ENCODE data around the gene DNAH10. TPM values are rescaled to one million over a fixed set of nuclear protein-coding genes. Genes with fewer than 3 reads are reported as not detected.
"Not testable (repeated sequence)": the region's sequence is repeated elsewhere in the genome, so short reads cannot be mapped to it uniquely, and the experiment has no call there.

DNAH10 gene
- total and polyA plus RNA-seq, 2 donors from 2014 or later: 0.24 to 0.28 TPM

DNA sequence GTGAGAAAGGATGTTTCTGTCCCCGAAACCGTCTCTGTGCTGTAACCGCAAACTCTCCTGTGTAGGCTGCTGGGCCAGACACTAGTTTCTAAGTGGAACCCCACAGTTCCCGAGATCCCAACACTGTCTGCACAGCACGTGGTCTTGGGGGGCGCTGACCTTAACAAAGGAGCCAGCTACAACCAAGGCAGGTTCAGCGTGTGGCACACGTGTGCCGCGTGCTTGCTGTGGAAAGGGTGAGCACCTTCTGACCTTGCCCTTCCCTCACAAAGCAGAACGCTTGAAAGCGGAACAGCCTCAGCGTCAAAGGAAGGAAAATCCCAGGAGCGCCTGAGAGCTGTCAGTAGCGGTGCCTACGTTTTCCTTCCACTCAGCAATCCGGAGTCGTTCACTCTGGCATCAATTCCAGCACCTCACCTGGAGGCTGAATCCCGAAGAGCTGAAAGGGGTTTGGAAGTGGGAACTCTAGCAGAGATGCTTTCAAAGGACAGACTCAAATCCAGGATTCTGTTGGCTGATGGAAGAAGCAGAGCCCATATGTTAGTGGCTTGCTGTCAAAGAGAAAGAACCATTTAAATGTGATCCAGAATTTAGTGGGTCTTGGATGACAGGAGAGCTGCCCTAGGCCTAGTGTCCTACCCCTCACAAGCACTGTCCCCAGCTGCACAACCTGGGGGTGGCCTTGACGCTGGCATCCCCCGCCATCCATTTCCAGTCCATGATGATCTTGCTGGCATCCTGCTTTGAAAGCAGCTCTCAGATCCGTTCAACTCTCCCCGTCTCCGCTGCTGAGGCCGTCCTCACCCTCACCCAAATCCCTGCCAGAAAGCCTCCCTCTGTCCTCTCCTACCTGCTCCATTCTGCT lies 183.4 kb downstream of the DNAH10 start:
- peaks cover 0 to 16% (median 13%) of the 10 kb centered on the region in 3 donors for H3K36me3 ChIP-seq (ENCODE audit: control insufficient read depth in 2 of 3, insufficient read depth in 3 of 3, low read length in 3 of 3)

DNA sequence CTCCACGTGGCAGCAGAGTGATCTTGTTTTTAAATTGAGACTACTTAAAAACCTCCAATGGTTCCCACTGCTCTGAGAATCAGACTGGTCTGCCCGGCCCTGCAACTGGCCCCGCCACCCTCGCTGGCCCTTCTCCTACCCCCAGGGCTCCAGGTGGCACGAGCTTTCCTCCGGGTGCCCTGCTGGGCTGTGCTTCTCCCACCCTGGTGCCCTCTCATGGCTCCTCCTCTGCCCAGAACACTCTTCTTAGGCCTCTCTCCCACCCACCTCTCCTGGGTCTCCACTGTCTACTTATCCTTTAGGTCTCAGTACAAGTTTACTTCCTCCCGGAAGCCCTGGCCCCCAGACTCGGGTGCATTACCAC lies 184.0 kb downstream of the DNAH10 start:
- no peaks in the 10 kb centered on the region for H3K9me3 ChIP-seq (ENCODE audit: control insufficient read depth in 2 of 3, insufficient read depth in 1 of 3, low read length in 3 of 3)
- peaks cover 0 to 16% (median 13%) of the 10 kb centered on the region in 3 donors for H3K36me3 ChIP-seq (ENCODE audit: control insufficient read depth in 2 of 3, insufficient read depth in 3 of 3, low read length in 3 of 3)
- no peak overlapping the region for H3K4me3 ChIP-seq (ENCODE audit: low read length in 3 of 3)
- no peak for DNase-seq
- intact Hi-C loops (cut with DNase I): no loop called here
- H3K27me3 ChIP-seq (ENCODE audit: control insufficient read depth, insufficient read depth, low read length): no peaks in the 10 kb centered on the region
- no peak overlapping the region for H3K9ac ChIP-seq (ENCODE audit: low read length in 3 of 3)
- H3K4me1 ChIP-seq (ENCODE audit: control insufficient read depth in 2 of 3, insufficient read depth in 2 of 3, low read depth in 1 of 3, low read length in 3 of 3): peaks cover 0 to 6% (median 5%) of the 10 kb centered on the region in 3 donors
- no peak overlapping the region for H3K27ac ChIP-seq (ENCODE audit: low read depth in 2 of 2, low read length in 2 of 2)
- no peak for FAIRE-seq
- TF ChIP-seq, protein P1, sequence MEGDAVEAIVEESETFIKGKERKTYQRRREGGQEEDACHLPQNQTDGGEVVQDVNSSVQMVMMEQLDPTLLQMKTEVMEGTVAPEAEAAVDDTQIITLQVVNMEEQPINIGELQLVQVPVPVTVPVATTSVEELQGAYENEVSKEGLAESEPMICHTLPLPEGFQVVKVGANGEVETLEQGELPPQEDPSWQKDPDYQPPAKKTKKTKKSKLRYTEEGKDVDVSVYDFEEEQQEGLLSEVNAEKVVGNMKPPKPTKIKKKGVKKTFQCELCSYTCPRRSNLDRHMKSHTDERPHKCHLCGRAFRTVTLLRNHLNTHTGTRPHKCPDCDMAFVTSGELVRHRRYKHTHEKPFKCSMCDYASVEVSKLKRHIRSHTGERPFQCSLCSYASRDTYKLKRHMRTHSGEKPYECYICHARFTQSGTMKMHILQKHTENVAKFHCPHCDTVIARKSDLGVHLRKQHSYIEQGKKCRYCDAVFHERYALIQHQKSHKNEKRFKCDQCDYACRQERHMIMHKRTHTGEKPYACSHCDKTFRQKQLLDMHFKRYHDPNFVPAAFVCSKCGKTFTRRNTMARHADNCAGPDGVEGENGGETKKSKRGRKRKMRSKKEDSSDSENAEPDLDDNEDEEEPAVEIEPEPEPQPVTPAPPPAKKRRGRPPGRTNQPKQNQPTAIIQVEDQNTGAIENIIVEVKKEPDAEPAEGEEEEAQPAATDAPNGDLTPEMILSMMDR (IDR thresholded peaks at IDR 0.05; ENCODE audit: borderline replicate concordance, extremely low read depth, insufficient read depth): no peak

More for the DNA sequence above, 183.4 kb downstream of the DNAH10 start:
- Histone ChIP-seq H3K27me3 (ENCODE audit: control insufficient read depth, insufficient read depth, low read length) (no peaks in the 10 kb centered on the region), H3K9ac (ENCODE audit: low read length in 3 of 3) (no peak overlapping the region), H3K27ac (ENCODE audit: low read depth in 2 of 2, low read length in 2 of 2) (no peak overlapping the region), H3K4me3 (ENCODE audit: low read length in 3 of 3) (no peak overlapping the region), H3K9me3 (ENCODE audit: control insufficient read depth in 2 of 3, insufficient read depth in 1 of 3, low read length in 3 of 3) (no peaks in the 10 kb centered on the region), H3K4me1 (ENCODE audit: control insufficient read depth in 2 of 3, insufficient read depth in 2 of 3, low read depth in 1 of 3, low read length in 3 of 3) (peaks cover 0 to 6% (median 5%) of the 10 kb centered on the region in 3 donors)
- FAIRE-seq (no peak), DNase-seq (no peak)
- TF ChIP-seq, protein P1 (IDR thresholded peaks at IDR 0.05; ENCODE audit: borderline replicate concordance, extremely low read depth, insufficient read depth): no peak
- intact Hi-C loops (cut with DNase I): no loop called here

DNA sequence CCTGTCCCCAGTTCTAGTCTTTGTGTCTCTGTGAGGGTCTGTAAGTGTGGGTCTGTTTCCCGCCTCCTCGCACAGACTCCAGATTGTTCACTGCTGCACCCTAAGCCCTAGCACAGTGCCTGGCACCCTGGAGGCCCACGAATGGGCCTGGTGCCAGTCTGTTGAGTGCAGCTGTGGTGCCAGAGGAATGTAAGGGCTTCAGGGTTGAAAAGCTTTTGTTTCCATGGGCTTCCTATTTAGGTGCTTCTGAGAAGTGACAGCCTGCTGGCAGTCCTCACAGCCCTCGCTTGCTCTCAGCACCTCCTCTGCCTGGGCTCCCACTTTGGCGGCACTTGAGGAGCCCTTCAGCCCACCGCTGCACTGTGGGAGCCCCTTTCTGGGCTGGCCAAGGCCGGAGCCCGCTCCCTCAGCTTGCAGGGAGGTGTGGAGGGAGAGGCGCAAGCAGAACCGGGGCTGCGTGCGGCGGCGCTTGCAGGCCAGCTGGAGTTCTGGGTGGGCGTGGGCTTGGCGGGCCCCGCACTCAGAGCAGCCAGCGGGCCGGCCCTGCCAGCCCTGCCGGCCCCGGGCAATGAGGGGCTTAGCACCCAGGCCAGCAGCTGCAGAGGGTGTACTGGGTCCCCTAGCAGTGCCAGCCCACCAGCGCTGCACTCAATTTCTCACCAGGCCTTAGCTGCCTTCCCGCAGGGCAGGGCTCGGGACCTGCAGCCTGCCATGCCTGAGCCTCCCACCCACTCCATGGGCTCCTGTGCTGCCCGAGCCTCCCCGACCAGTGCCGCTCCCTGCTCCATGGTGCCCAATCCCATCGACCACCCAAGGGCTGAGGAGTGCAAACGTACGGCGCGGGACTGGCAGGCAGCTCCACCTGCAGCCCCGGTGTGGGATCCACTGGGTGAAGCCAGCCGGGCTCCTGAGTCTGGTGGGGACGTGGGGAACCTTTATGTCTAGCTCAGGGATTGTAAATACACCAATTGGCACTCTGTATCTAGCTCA lies 184.7 kb downstream of the DNAH10 start:
- H3K36me3 ChIP-seq (ENCODE audit: control insufficient read depth in 2 of 3, insufficient read depth in 3 of 3, low read length in 3 of 3): peaks cover 0 to 12% (median 11%) of the 10 kb centered on the region in 3 donors

DNA sequence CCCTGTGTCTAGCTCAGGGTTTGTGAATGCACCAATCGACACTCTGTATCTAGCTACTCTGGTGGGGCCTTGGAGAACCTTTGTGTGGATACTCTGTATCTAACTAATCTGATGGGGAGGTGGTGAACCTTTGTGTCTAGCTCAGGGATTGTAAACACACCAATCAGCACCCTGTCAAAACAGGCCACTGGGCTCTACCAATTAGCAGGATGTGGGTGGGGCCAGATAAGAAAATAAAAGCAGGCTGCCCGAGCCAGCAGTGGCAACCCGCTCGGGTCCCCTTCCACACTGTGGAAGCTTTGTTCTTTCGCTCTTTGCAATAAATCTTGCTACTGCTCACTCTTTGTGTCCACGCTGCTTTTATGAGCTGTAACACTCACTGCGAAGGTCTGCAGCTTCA lies 185.4 kb downstream of the DNAH10 start:
- H3K4me3 ChIP-seq (ENCODE audit: low read length in 3 of 3); DNase-seq; H3K27me3 ChIP-seq (ENCODE audit: control insufficient read depth, insufficient read depth, low read length); H3K27ac ChIP-seq (ENCODE audit: low read depth in 2 of 2, low read length in 2 of 2); FAIRE-seq; intact Hi-C loops (cut with DNase I); H3K36me3 ChIP-seq (ENCODE audit: control insufficient read depth in 2 of 3, insufficient read depth in 3 of 3, low read length in 3 of 3); H3K9me3 ChIP-seq (ENCODE audit: control insufficient read depth in 2 of 3, insufficient read depth in 1 of 3, low read length in 3 of 3); H3K9ac ChIP-seq (ENCODE audit: low read length in 3 of 3): not testable (repeated sequence)
- peaks cover 0 to 11% (median 9%) of the 10 kb centered on the region in 3 donors for H3K4me1 ChIP-seq (ENCODE audit: control insufficient read depth in 2 of 3, insufficient read depth in 2 of 3, low read depth in 1 of 3, low read length in 3 of 3)

More for the DNA sequence above, 184.7 kb downstream of the DNAH10 start:
- H3K4me1 ChIP-seq (ENCODE audit: control insufficient read depth in 2 of 3, insufficient read depth in 2 of 3, low read depth in 1 of 3, low read length in 3 of 3); H3K9ac ChIP-seq (ENCODE audit: low read length in 3 of 3); H3K4me3 ChIP-seq (ENCODE audit: low read length in 3 of 3); H3K27ac ChIP-seq (ENCODE audit: low read depth in 2 of 2, low read length in 2 of 2); H3K9me3 ChIP-seq (ENCODE audit: control insufficient read depth in 2 of 3, insufficient read depth in 1 of 3, low read length in 3 of 3); DNase-seq; FAIRE-seq; intact Hi-C loops (cut with DNase I); H3K27me3 ChIP-seq (ENCODE audit: control insufficient read depth, insufficient read depth, low read length): not testable (repeated sequence)
